DOHH2 (cell line): ENCODE data around the gene CEP350.
A peak's percentile ranks its signal among the peaks of the same experiment; 100 is the strongest.

Experiments
- H3F3A ChIP-seq: fragments of 200-600 bp; sonication (generic), shearing (Covaris generic); 2 replicates; pipeline ENCODE4 v1.6.0; 2016; ENCODE audit warnings: antibody characterized with exemption, mild to moderate bottlenecking; ENCODE audit not compliant: control insufficient read depth, insufficient read depth
- H3K27ac ChIP-seq: fragments of 200-600 bp; sonication (generic); 2 replicates; pipeline ENCODE4 v1.5.1; 2014; ENCODE audit warnings: low read depth, mild to moderate bottlenecking, low read length, moderate library complexity
- H3K27me3 ChIP-seq: fragments of 200-600 bp; sonication (generic); 2 replicates; pipeline ENCODE4 v1.6.1; 2014; ENCODE audit warnings: mild to moderate bottlenecking, low read length, mixed read lengths; ENCODE audit not compliant: control insufficient read depth
- H3K36me3 ChIP-seq: fragments of 200-600 bp; sonication (generic); 2 replicates; pipeline ENCODE4 v1.6.1; 2014; ENCODE audit warnings: mild to moderate bottlenecking, low read length, moderate library complexity, mixed read lengths; ENCODE audit not compliant: control insufficient read depth
- H3K4me1 ChIP-seq: fragments of 200-600 bp; sonication (generic); 2 replicates; pipeline ENCODE4 v1.6.1; 2014; ENCODE audit warnings: mild to moderate bottlenecking, low read length, mixed read lengths; ENCODE audit not compliant: control insufficient read depth
- H3K4me2 ChIP-seq: fragments of 200-600 bp; sonication (generic); 2 replicates; pipeline ENCODE4 v1.6.0; 2014; ENCODE audit warnings: mild to moderate bottlenecking, low read length, moderate library complexity
- H3K4me3 ChIP-seq: fragments of 200-600 bp; sonication (generic); 2 replicates; pipeline ENCODE4 v1.5.1; 2014; ENCODE audit warnings: mild to moderate bottlenecking, low read length, mixed read lengths
- H3K79me2 ChIP-seq: fragments of 200-600 bp; sonication (generic); 2 replicates; pipeline ENCODE4 v1.6.1; 2014; ENCODE audit warnings: mild to moderate bottlenecking, low read length, mixed read lengths; ENCODE audit not compliant: control insufficient read depth
- H3K9me2 ChIP-seq: fragments of 200-600 bp; sonication (generic); replicated peaks from 2 replicates; pipeline ENCODE4 v1.6.1; 2014; ENCODE audit warnings: mild to moderate bottlenecking, low read length, mixed read lengths; ENCODE audit not compliant: control insufficient read depth
- H3K9me3 ChIP-seq: fragments of 200-600 bp; sonication (generic); 2 replicates; pipeline ENCODE4 v1.6.1; 2014; ENCODE audit warnings: antibody characterized with exemption, low read length, mixed read lengths; ENCODE audit not compliant: control insufficient read depth, insufficient read depth
- H4K20me1 ChIP-seq: fragments of 200-600 bp; sonication (generic); 2 replicates; pipeline ENCODE4 v1.6.0; 2014; ENCODE audit warnings: low read depth, mild to moderate bottlenecking, antibody characterized with exemption, low read length, moderate library complexity; ENCODE audit not compliant: control insufficient read depth, insufficient read depth
- CTCF ChIP-seq: fragments of 200-600 bp; sonication (generic); IDR thresholded peaks from one replicate; pipeline ENCODE4 v1.5.1; 2014; ENCODE audit warnings: antibody characterized with exemption, mild to moderate bottlenecking, low read depth, low read length; ENCODE audit not compliant: poor library complexity, severe bottlenecking
- EZH2phosphoT487 ChIP-seq: fragments of 200-600 bp; sonication (generic); IDR thresholded peaks from 2 replicates; pipeline ENCODE4 v1.6.1; 2017; ENCODE audit warnings: borderline replicate concordance, mild to moderate bottlenecking, antibody characterized with exemption, low read length, moderate library complexity, mixed read lengths

CEP350 gene

GRCh38 chr1:180156631-180157091 lies 202.1 kb downstream of the CEP350 start:
- Histone ChIP-seq H3K9me3 (no peaks in the 10 kb centered on the region), H3K79me2 (peaks cover 24% of the 10 kb centered on the region), H3K4me2 (peak overlapping the region; percentile 84), H3K4me1 (peaks cover 26% of the 10 kb centered on the region), H3F3A (no peaks in the 10 kb centered on the region), H4K20me1 (no peaks in the 10 kb centered on the region), H3K36me3 (no peaks in the 10 kb centered on the region), H3K4me3 (peak overlapping the region; percentile 85; the same call in 1 of the 2 replicates), H3K9me2 (no peaks in the 10 kb centered on the region), H3K27ac (no peak overlapping the region), H3K27me3 (no peaks in the 10 kb centered on the region)
- no peak for TF ChIP-seq EZH2phosphoT487
- no peak for TF ChIP-seq CTCF

- Histone ChIP-seq H3K79me2 (peaks cover 24% of the 10 kb centered on the region), H3K9me3 (no peaks in the 10 kb centered on the region), H3K27ac (no peak overlapping the region), H3K4me3 (no peak overlapping the region), H3K4me2 (no peak overlapping the region), H3K27me3 (no peaks in the 10 kb centered on the region), H3K9me2 (no peaks in the 10 kb centered on the region), H3F3A (no peaks in the 10 kb centered on the region), H3K4me1 (peaks cover 26% of the 10 kb centered on the region), H3K36me3 (no peaks in the 10 kb centered on the region), H4K20me1 (no peaks in the 10 kb centered on the region)
- TF ChIP-seq EZH2phosphoT487 (no peak), CTCF (no peak)
These were observed 202.5 kb downstream of the CEP350 start for GRCh38 chr1:180157108-180157507.

DNA sequence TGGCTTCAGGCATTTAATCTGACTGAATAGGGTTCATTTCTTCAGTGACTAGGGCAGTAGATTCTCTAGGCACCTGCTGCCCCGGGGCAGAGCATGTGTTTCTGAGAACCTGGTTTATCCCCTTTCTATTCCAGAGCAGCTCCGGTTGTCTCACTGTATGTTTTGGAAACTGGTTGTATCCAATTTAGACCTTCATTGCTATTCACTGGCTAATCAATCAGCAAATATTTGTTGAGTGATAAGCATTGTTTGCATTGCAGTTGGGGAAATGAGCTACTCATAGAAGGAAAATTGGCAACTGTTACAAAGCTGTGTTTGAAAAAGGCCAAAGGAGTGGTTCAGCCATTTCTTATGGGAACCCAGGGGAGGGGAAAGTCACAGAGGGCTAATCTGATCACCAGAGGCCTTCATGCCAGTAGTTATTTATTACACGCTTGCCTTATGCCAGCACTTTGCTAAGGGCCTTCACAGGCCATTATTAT lies 203.0 kb downstream of the CEP350 start:
- H3K27ac ChIP-seq: no peak overlapping the region
- H3F3A ChIP-seq: no peaks in the 10 kb centered on the region
- no peaks in the 10 kb centered on the region for H3K36me3 ChIP-seq
- TF ChIP-seq CTCF: no peak
- TF ChIP-seq EZH2phosphoT487: no peak
- H3K9me3 ChIP-seq: no peaks in the 10 kb centered on the region
- no peak overlapping the region for H3K4me3 ChIP-seq
- no peak overlapping the region for H3K4me2 ChIP-seq
- H3K79me2 ChIP-seq: peaks cover 24% of the 10 kb centered on the region
- no peaks in the 10 kb centered on the region for H3K9me2 ChIP-seq
- H3K27me3 ChIP-seq: no peaks in the 10 kb centered on the region
- H4K20me1 ChIP-seq: no peaks in the 10 kb centered on the region
- H3K4me1 ChIP-seq: peaks cover 26% of the 10 kb centered on the region
